COLO829 (cell line): Measurements from ENCODE around the gene HYOU1.
"Not testable (repeated sequence)": the region's sequence is repeated elsewhere in the genome, so short reads cannot be mapped to it uniquely, and the experiment has no call there.

ENCODE experiments used
- DNase-seq: peaks from one replicate; pipeline ENCODE4 v3.0.0; 2012; ENCODE audit warnings: low spot score

HYOU1 gene

GRCh38 chr11:119087123-119087522 is 30.1 kb upstream of the HYOU1 start:
- DNase-seq, result no peak

GRCh38 chr11:119085437-119085847 is 28.4 kb upstream of the HYOU1 start:
- DNase-seq, result no peak

GRCh38 chr11:119084663-119085436 is 27.8 kb upstream of the HYOU1 start, which contains the start of gene HMBS:
Gene HMBS (plus strand): TSS chr11:119084881. CDS start chr11:119085034, 153 bp downstream.
- peak; percentile 76 for DNase-seq

- peak; percentile 80 for DNase-seq
These were observed 24.8 kb upstream of the HYOU1 start for GRCh38 chr11:119081682-119082260.

- no peak for DNase-seq
These were observed 21.8 kb upstream of the HYOU1 start for GRCh38 chr11:119078675-119079420.

GRCh38 chr11:119077839-119078238 is 20.8 kb upstream of the HYOU1 start:
- no peak for DNase-seq

GRCh38 chr11:119067371-119068222 is 10.6 kb upstream of the HYOU1 start, which contains the start of gene VPS11:
Gene VPS11 (plus strand): TSS chr11:119067818. CDS start chr11:119067824, 6 bp downstream.
- DNase-seq, result peak; percentile 96

GRCh38 chr11:119065369-119065768 is 8.4 kb upstream of the HYOU1 start:
- peak; percentile 53 for DNase-seq

GRCh38 chr11:119062779-119063178 is 5.8 kb upstream of the HYOU1 start:
- DNase-seq, result no peak

- DNase-seq, result no peak
These were observed 4.3 kb upstream of the HYOU1 start for GRCh38 chr11:119061256-119061655.

GRCh38 chr11:119059128-119059527 is 2.1 kb upstream of the HYOU1 start:
- DNase-seq, result not testable (repeated sequence)

- no peak for DNase-seq
These were observed 495 bp downstream of the HYOU1 start for GRCh38 chr11:119056421-119056999.

GRCh38 chr11:119055901-119056300 is 1.1 kb downstream of the HYOU1 start:
- DNase-seq, result no peak

- no peak for DNase-seq
These were observed 2.6 kb downstream of the HYOU1 start for GRCh38 chr11:119054418-119054817.

- no peak for DNase-seq
These were observed 4.7 kb downstream of the HYOU1 start for GRCh38 chr11:119052163-119052814.

GRCh38 chr11:119051440-119052162 is 5.4 kb downstream of the HYOU1 start:
- DNase-seq, result no peak

- DNase-seq, result no peak
These were observed 7.9 kb downstream of the HYOU1 start for GRCh38 chr11:119049081-119049480.

- DNase-seq, result no peak
These were observed 8.4 kb downstream of the HYOU1 start for GRCh38 chr11:119048644-119049043.

GRCh38 chr11:119047205-119047604 is 9.8 kb downstream of the HYOU1 start:
- DNase-seq, result no peak

GRCh38 chr11:119046489-119046888 is 10.5 kb downstream of the HYOU1 start:
- DNase-seq, result no peak
